K562 (cell line): Measurements from ENCODE around the gene KCND1. TPM values are rescaled to one million over a fixed set of nuclear protein-coding genes. Genes with fewer than 3 reads are reported as not detected.

ENCODE experiments used
- CCAR2 ChIP-seq: fragments of 200-400 bp; formaldehyde crosslinking; IDR thresholded peaks from 2 replicates; pipeline ENCODE4 v1.6.1; 2017; ENCODE audit warnings: mild to moderate bottlenecking, low read depth, low read length
- DMBX1 ChIP-seq: fragments of 250-450 bp; sonication (Bioruptor Pico); IDR thresholded peaks from 2 replicates; pipeline ENCODE4 v1.8.0; 2022; ENCODE audit warnings: inconsistent platforms, mild to moderate bottlenecking, moderate library complexity, borderline replicate concordance
- EGR1 ChIP-seq: fragments of 450-650 bp; conservative IDR thresholded peaks from 2 replicates; pipeline ENCODE4 v1.6.1; 2017; ENCODE audit warnings: mild to moderate bottlenecking
- FUS ChIP-seq: fragments of 200-400 bp; formaldehyde crosslinking; optimal IDR thresholded peaks from 2 replicates; pipeline ENCODE3; 2017; ENCODE audit warnings: low read depth, low read length
- GATAD2A ChIP-seq: fragments of 450-650 bp; IDR thresholded peaks from 2 replicates; pipeline ENCODE4 v1.6.1; 2017
- GMEB1 ChIP-seq: fragments of 250-450 bp; sonication (Bioruptor Pico); IDR thresholded peaks from 2 replicates; pipeline ENCODE4 v1.4.0; 2020; ENCODE audit warnings: mild to moderate bottlenecking
- HEY1 ChIP-seq: fragments of 250-450 bp; sonication (Bioruptor Pico); IDR thresholded peaks from 2 replicates; pipeline ENCODE4 v1.5.0; 2020; ENCODE audit warnings: mild to moderate bottlenecking, moderate library complexity, borderline replicate concordance
- MNT ChIP-seq, 2 experiments: fragments of 450-650 bp; conservative IDR thresholded peaks; 2 replicates each; pipeline ENCODE4 v1.6.1; 2017; ENCODE audit warnings: mild to moderate bottlenecking in 2 of 2, moderate library complexity in 2 of 2
- NFIX ChIP-seq: fragments of 250-450 bp; sonication (Bioruptor Pico); IDR thresholded peaks from 2 replicates; pipeline ENCODE4 v1.4.0; 2020; ENCODE audit warnings: low read depth, mild to moderate bottlenecking, moderate library complexity
- TCF3 ChIP-seq: sonication (generic); formaldehyde crosslinking; IDR thresholded peaks from 2 replicates; pipeline ENCODE4 v1.4.0; 2020; ENCODE audit warnings: mild to moderate bottlenecking, missing genetic modification reagents
- THRB ChIP-seq: fragments of 450-650 bp; formaldehyde crosslinking; conservative IDR thresholded peaks from 2 replicates; pipeline ENCODE4 v1.4.0; 2022; ENCODE audit warnings: mild to moderate bottlenecking, missing genetic modification characterization
- USF2 ChIP-seq: sonication (generic); formaldehyde crosslinking; IDR thresholded peaks from 2 replicates; pipeline ENCODE4 v1.5.0; 2020; ENCODE audit warnings: missing genetic modification reagents
- ZNF644 ChIP-seq: fragments of 200-800 bp; sonication (Bioruptor generic); IDR thresholded peaks from 2 replicates; pipeline ENCODE4 v1.6.1; 2016; ENCODE audit warnings: low read depth, missing genetic modification characterization, missing compliant biosample characterization
- ZSCAN29 ChIP-seq: fragments of 450-650 bp; IDR thresholded peaks from 2 replicates; pipeline ENCODE4 v1.6.1; 2017
- polyA plus RNA-seq, 8 experiments: library from polyadenylated mRNA; depleted of rRNA in 4 of 8; stranded (reverse) in 5 of 8; unstranded in 3 of 8; fragments of >200 nt; fragmentation: Nextera tagmentation in 2 of 8; fragmentation: Illumina TruSeq in 1 of 8; extraction: Ambion mirVana in 2 of 8; extraction: Trizol in 1 of 8; gene quantifications; 2 replicates each; pipeline versions ENCODE4 v1.2.1 to v1.2.3, GENCODE V29; 2011 to 2014; ENCODE audit warnings: inconsistent platforms in 1 of 8, missing spikeins in 1 of 8
- total RNA-seq, 7 experiments: library from RNA; depleted of rRNA in 6 of 7; stranded (reverse); fragments of >200 nt in 6 of 7; fragmentation: Illumina TruSeq in 2 of 7; extraction: Trizol in 2 of 7; gene quantifications; 2 replicates each; pipeline versions ENCODE4 v1.2.1 to v1.2.3, GENCODE V29; 2011 to 2021; ENCODE audit warnings: low replicate concordance in 1 of 7
- TF ChIP-seq, protein P1 (sequence below): IDR thresholded peaks from 2 replicates; pipeline ENCODE4 v1.6.1; 2014; ENCODE audit warnings: antibody characterized with exemption
- TF ChIP-seq, protein P2 (sequence below): sonication (generic); formaldehyde crosslinking; IDR thresholded peaks from 2 replicates; pipeline ENCODE4 v1.9.0; 2022; ENCODE audit warnings: mild to moderate bottlenecking, missing genetic modification reagents
- TF ChIP-seq, protein P3 (sequence below), 2 experiments: fragments of 450-650 bp in 1 of 2; IDR thresholded peaks; 2 replicates each; pipeline ENCODE4 v1.6.1; 2011 to 2017; ENCODE audit warnings: low read depth in 2 of 2, antibody characterized with exemption in 1 of 2, borderline replicate concordance in 1 of 2, low read length in 1 of 2, mild to moderate bottlenecking in 1 of 2, mixed read lengths in 1 of 2; ENCODE audit not compliant: control insufficient read depth in 1 of 2

Gene KCND1
- total and polyA plus RNA-seq, 9 of the 15 experiments (the other 6 are each of a cell fraction or from before 2014, with no cell fraction given) = 0.06 to 0.83 (median 0.39) TPM; not detected in 1

GRCh38 chrX:48940404-48940955 lies 31.2 kb downstream of the KCND1 start (continued):
- TF ChIP-seq ZSCAN29 (no peak), NFIX (CRISPR knock-in tag) (no peak), HEY1 (CRISPR knock-in tag) (no peak), MNT (conservative IDR thresholded peaks at IDR 0.05) (peak; percentile 82 to 92), TCF3 (CRISPR knock-in tag) (peak; percentile 94), GATAD2A (0 out of 2 replicates have a peak, but pooled peaks have one; percentile 38), ZNF644 (tag) (no peak), CCAR2 (no peak), USF2 (CRISPR knock-in tag) (no peak), EGR1 (0 out of 2 replicates have a peak, but pooled peaks have one; percentile 20), THRB (CRISPR knock-in tag) (no peak), DMBX1 (CRISPR knock-in tag) (peak; percentile 94), FUS (no peak), GMEB1 (CRISPR knock-in tag) (no peak)
- TF ChIP-seq, protein P1, sequence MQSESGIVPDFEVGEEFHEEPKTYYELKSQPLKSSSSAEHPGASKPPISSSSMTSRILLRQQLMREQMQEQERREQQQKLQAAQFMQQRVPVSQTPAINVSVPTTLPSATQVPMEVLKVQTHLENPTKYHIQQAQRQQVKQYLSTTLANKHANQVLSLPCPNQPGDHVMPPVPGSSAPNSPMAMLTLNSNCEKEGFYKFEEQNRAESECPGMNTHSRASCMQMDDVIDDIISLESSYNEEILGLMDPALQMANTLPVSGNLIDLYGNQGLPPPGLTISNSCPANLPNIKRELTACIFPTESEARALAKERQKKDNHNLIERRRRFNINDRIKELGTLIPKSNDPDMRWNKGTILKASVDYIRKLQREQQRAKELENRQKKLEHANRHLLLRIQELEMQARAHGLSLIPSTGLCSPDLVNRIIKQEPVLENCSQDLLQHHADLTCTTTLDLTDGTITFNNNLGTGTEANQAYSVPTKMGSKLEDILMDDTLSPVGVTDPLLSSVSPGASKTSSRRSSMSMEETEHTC = peak; percentile 18; the same call in 1 of the 2 replicates
- TF ChIP-seq, protein P2, sequence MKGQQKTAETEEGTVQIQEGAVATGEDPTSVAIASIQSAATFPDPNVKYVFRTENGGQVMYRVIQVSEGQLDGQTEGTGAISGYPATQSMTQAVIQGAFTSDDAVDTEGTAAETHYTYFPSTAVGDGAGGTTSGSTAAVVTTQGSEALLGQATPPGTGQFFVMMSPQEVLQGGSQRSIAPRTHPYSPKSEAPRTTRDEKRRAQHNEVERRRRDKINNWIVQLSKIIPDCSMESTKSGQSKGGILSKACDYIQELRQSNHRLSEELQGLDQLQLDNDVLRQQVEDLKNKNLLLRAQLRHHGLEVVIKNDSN (CRISPR knock-in tag) = no peak
- TF ChIP-seq, protein P3, sequence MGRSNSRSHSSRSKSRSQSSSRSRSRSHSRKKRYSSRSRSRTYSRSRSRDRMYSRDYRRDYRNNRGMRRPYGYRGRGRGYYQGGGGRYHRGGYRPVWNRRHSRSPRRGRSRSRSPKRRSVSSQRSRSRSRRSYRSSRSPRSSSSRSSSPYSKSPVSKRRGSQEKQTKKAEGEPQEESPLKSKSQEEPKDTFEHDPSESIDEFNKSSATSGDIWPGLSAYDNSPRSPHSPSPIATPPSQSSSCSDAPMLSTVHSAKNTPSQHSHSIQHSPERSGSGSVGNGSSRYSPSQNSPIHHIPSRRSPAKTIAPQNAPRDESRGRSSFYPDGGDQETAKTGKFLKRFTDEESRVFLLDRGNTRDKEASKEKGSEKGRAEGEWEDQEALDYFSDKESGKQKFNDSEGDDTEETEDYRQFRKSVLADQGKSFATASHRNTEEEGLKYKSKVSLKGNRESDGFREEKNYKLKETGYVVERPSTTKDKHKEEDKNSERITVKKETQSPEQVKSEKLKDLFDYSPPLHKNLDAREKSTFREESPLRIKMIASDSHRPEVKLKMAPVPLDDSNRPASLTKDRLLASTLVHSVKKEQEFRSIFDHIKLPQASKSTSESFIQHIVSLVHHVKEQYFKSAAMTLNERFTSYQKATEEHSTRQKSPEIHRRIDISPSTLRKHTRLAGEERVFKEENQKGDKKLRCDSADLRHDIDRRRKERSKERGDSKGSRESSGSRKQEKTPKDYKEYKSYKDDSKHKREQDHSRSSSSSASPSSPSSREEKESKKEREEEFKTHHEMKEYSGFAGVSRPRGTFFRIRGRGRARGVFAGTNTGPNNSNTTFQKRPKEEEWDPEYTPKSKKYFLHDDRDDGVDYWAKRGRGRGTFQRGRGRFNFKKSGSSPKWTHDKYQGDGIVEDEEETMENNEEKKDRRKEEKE (IDR thresholded peaks at IDR 0.05; ENCODE audit: borderline replicate concordance in 1 of 2, control insufficient read depth in 1 of 2, low read depth in 2 of 2, low read length in 1 of 2) = no peak
